Thyroid gland (tissue), 4 donors: ENCODE results near the gene CRYGN.

Experiments
- CTCF ChIP-seq, 6 experiments: fragments of 200-600 bp in 3 of 6; fragments of 450-650 bp in 3 of 6; sonication (generic) in 3 of 6; IDR thresholded peaks; one replicate each; pipeline ENCODE4 v1.5.1; 2016 to 2019; ENCODE audit warnings: antibody characterized with exemption in 6 of 6, mild to moderate bottlenecking in 2 of 6, inconsistent platforms in 1 of 6, moderate library complexity in 1 of 6
- POLR2A ChIP-seq, 2 donors: fragments of 450-650 bp; IDR thresholded peaks; one replicate each; pipeline ENCODE4 v1.6.1; 2017; ENCODE audit warnings: antibody characterized with exemption in 2 of 2, mild to moderate bottlenecking in 2 of 2, moderate library complexity in 1 of 2

GRCh38 chr7:151402029-151402835, 37.7 kb downstream of the CRYGN start:
- TF ChIP-seq CTCF (IDR thresholded peaks at IDR 0.05): no peak
- TF ChIP-seq POLR2A (IDR thresholded peaks at IDR 0.05): no peak
